PC-3 (cell line): ENCODE measurements around the gene FAM81A. TPM values are rescaled to one million over a fixed set of nuclear protein-coding genes. Genes with fewer than 3 reads are reported as not detected.

Experiments used
- ATAC-seq: fragments of 200-7000 bp; cut with Tn5 transposase; 2 replicates; pipeline ENCODE4 v1.9.1; 2020; ENCODE audit warnings: mild to moderate bottlenecking, moderate library complexity
- BruUV-seq: library from RNA; stranded (reverse); fragments of 400-500 nt; replicated peaks from 2 replicates; lab custom pipeline; 2021; lab: Mats Ljungman, UMichigan
- CTCF ChIA-PET: fragments of 300-600 bp; sonication (Branson Sonifier 250); formaldehyde crosslinking; loops from one replicate; lab custom pipeline; 2022; ENCODE audit warnings: antibody characterized with exemption; lab: Charles Lee
- POLR2A ChIA-PET: fragments of 300-600 bp; sonication (Branson Sonifier 250); formaldehyde crosslinking; loops from one replicate; lab custom pipeline; 2022; ENCODE audit warnings: antibody characterized with exemption; ENCODE audit not compliant: unreplicated experiment; lab: Charles Lee
- DNase-seq: peaks from one replicate; pipeline ENCODE4 v3.0.0-alpha.2; 2015
- H2AFZ ChIP-seq: fragments of 300-600 bp; sonication (generic); 2 replicates; pipeline ENCODE4 v1.6.0; 2016; ENCODE audit warnings: antibody characterized with exemption, low read length
- H3F3A ChIP-seq: fragments of 300-600 bp; sonication (generic); one replicate; pipeline ENCODE4 v1.6.0; 2017; ENCODE audit warnings: antibody characterized with exemption, low read length, control low read depth, mild to moderate bottlenecking; ENCODE audit not compliant: unreplicated experiment
- H3K27ac ChIP-seq: fragments of 300-600 bp; sonication (generic); 2 replicates; pipeline ENCODE4 v1.5.1; 2016; ENCODE audit warnings: mild to moderate bottlenecking, low read length
- H3K27me3 ChIP-seq: fragments of 300-600 bp; sonication (generic); 2 replicates; pipeline ENCODE4 v1.6.1; 2016; ENCODE audit warnings: low read length, mixed read lengths
- H3K36me3 ChIP-seq: fragments of 300-600 bp; sonication (generic); 2 replicates; pipeline ENCODE4 v1.6.1; 2016; ENCODE audit warnings: low read depth, mixed run types, low read length, mixed read lengths
- H3K4me1 ChIP-seq: fragments of 300-600 bp; sonication (generic); 2 replicates; pipeline ENCODE4 v1.5.1; 2016; ENCODE audit warnings: low read length; ENCODE audit not compliant: insufficient read depth
- H3K4me2 ChIP-seq: fragments of 300-600 bp; sonication (generic); 2 replicates; pipeline ENCODE4 v1.6.0; 2016; ENCODE audit warnings: low read length
- H3K4me3 ChIP-seq: fragments of 300-600 bp; sonication (generic); 2 replicates; pipeline ENCODE4 v1.5.1; 2016; ENCODE audit warnings: mild to moderate bottlenecking, low read length, mixed read lengths
- H3K79me2 ChIP-seq: fragments of 300-600 bp; sonication (generic); 2 replicates; pipeline ENCODE4 v1.6.1; 2017; ENCODE audit warnings: low read length, mixed read lengths
- H3K9ac ChIP-seq: fragments of 300-600 bp; sonication (generic); 2 replicates; pipeline ENCODE4 v1.6.0; 2016; ENCODE audit warnings: mild to moderate bottlenecking, low read length
- H3K9me2 ChIP-seq: fragments of 300-600 bp; sonication (generic); replicated peaks from 2 replicates; pipeline ENCODE4 v1.6.1; 2016; ENCODE audit warnings: mixed run types, low read length, mixed read lengths
- H3K9me3 ChIP-seq: fragments of 300-600 bp; sonication (generic); 2 replicates; pipeline ENCODE4 v1.6.1; 2016; ENCODE audit warnings: low read length, mixed read lengths
- H4K20me1 ChIP-seq: fragments of 300-600 bp; sonication (generic); 2 replicates; pipeline ENCODE4 v1.6.1; 2016; ENCODE audit warnings: low read length, mixed read lengths
- EZH2 ChIP-seq: fragments of 300-600 bp; sonication (generic); IDR thresholded peaks from one replicate; pipeline ENCODE4 v1.6.1; 2017; ENCODE audit warnings: antibody characterized with exemption, mild to moderate bottlenecking, low read length; ENCODE audit not compliant: unreplicated experiment
- EZH2phosphoT487 ChIP-seq: fragments of 300-600 bp; sonication (generic); IDR thresholded peaks from 2 replicates; pipeline ENCODE4 v1.6.1; 2018; ENCODE audit warnings: mild to moderate bottlenecking, antibody characterized with exemption, low read length, borderline replicate concordance
- intact Hi-C: fragments of 100-400 bp; cut with micrococcal nuclease; formaldehyde crosslinking; loops from 2 replicates; pipeline ENCODE4 v1.9.0; 2023
- total RNA-seq: library from RNA; depleted of rRNA; stranded (reverse); fragments of >200 nt; gene quantifications from 2 replicates; pipeline ENCODE4 v1.2.3, GENCODE V29; 2014
- TF ChIP-seq, protein P1 (sequence below): fragments of 300-600 bp; sonication (generic); conservative IDR thresholded peaks from 2 replicates; pipeline ENCODE4 v1.5.1; 2017; ENCODE audit warnings: antibody characterized with exemption, low read depth, mild to moderate bottlenecking, low read length

FAM81A gene
- total RNA-seq, 1 experiment from 2014 or later, result 2.5 TPM

- H3K4me1 ChIP-seq, result peaks cover 12% of the 10 kb centered on the region
- H3K9me3 ChIP-seq, result no peaks in the 10 kb centered on the region
- no peak overlapping the region for H3K27ac ChIP-seq
- no peak for DNase-seq
- ATAC-seq, result no peak
- H3K79me2 ChIP-seq, result no peaks in the 10 kb centered on the region
- intact Hi-C loops, result no loop called here
- no peaks in the 10 kb centered on the region for H3K36me3 ChIP-seq
- TF ChIP-seq, protein P1, sequence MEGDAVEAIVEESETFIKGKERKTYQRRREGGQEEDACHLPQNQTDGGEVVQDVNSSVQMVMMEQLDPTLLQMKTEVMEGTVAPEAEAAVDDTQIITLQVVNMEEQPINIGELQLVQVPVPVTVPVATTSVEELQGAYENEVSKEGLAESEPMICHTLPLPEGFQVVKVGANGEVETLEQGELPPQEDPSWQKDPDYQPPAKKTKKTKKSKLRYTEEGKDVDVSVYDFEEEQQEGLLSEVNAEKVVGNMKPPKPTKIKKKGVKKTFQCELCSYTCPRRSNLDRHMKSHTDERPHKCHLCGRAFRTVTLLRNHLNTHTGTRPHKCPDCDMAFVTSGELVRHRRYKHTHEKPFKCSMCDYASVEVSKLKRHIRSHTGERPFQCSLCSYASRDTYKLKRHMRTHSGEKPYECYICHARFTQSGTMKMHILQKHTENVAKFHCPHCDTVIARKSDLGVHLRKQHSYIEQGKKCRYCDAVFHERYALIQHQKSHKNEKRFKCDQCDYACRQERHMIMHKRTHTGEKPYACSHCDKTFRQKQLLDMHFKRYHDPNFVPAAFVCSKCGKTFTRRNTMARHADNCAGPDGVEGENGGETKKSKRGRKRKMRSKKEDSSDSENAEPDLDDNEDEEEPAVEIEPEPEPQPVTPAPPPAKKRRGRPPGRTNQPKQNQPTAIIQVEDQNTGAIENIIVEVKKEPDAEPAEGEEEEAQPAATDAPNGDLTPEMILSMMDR, result no peak
- H3K9ac ChIP-seq, result no peak overlapping the region
- H4K20me1 ChIP-seq, result no peaks in the 10 kb centered on the region
- H3K27me3 ChIP-seq, result no peaks in the 10 kb centered on the region
- no peak overlapping the region for H3K4me2 ChIP-seq
- no peaks in the 10 kb centered on the region for H3F3A ChIP-seq
- no TSS peak for BruUV-seq
- ChIA-PET CTCF (no interaction called here), POLR2A (no interaction called here)
- no peaks in the 10 kb centered on the region for H3K9me2 ChIP-seq
- no peak overlapping the region for H3K4me3 ChIP-seq
- H2AFZ ChIP-seq, result no peak overlapping the region
Measured at GRCh38 chr15:59453474-59454215, 15.7 kb downstream of the FAM81A start.

DNA sequence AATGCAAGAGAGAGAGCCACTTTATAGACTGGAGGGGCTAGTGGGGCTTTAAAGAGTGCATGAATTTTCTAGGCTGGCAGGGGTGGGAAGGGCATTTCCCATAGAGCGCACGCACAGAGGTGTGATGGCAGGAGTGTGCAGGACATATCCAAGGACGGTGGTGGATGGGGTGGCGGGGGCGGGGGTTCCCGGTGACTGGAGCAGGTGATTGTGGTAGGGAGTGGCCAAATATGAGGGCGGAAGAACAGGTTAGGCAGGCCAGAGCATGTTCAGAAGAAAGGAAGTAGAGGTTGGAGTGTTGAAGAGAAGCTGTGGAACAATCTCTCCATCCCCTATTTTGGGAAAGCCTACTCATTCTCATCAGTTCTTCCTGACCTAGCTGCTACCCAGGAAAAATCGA lies 18.1 kb downstream of the FAM81A start:
- no peaks in the 10 kb centered on the region for H3K79me2 ChIP-seq
- ChIA-PET CTCF (no interaction called here), POLR2A (no interaction called here)
- H3K4me2 ChIP-seq, result peak overlapping the region; percentile 42
- no peaks in the 10 kb centered on the region for H3F3A ChIP-seq
- no peak for TF ChIP-seq EZH2phosphoT487
- TF ChIP-seq, protein P1, result no peak
- TF ChIP-seq EZH2, result no peak
- no peak overlapping the region for H3K9ac ChIP-seq
- ATAC-seq (peak; percentile 61), DNase-seq (peak; percentile 65)
- intact Hi-C loops, result no loop called here
- peaks cover 12% of the 10 kb centered on the region for H3K4me1 ChIP-seq
- H3K9me2 ChIP-seq, result no peaks in the 10 kb centered on the region
- no peak overlapping the region for H3K4me3 ChIP-seq
- H3K36me3 ChIP-seq, result no peaks in the 10 kb centered on the region
- H3K9me3 ChIP-seq, result no peaks in the 10 kb centered on the region
- no TSS peak for BruUV-seq
- no peak overlapping the region for H3K27ac ChIP-seq
- H4K20me1 ChIP-seq, result no peaks in the 10 kb centered on the region
- H3K27me3 ChIP-seq, result no peaks in the 10 kb centered on the region
- H2AFZ ChIP-seq, result peak overlapping the region; percentile 72

DNA sequence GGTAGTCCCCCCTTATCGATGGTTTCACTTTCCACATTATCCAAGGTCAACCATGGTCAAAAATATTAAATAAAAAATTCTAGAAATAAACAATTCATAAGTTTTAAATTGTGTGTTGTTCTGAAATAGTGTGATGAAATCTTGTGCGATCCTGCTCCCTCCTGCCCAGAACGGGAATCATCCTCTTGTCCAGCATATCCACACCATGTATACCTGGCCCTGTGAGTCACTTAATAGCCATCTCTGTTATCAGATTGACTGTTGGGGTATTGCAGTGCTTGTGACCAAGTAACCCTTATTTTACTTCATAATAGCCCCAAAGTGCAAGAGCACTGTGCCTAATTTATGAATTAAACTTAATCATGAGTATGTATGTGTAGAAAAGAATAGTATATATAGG lies 19.1 kb downstream of the FAM81A start:
- intact Hi-C loops, result no loop called here
- no peaks in the 10 kb centered on the region for H3K9me2 ChIP-seq
- H3K4me1 ChIP-seq, result peaks cover 12% of the 10 kb centered on the region
- ChIA-PET CTCF (no interaction called here), POLR2A (no interaction called here)
- BruUV-seq, result no TSS peak
- no peaks in the 10 kb centered on the region for H3K9me3 ChIP-seq
- no peaks in the 10 kb centered on the region for H3K79me2 ChIP-seq
- no peaks in the 10 kb centered on the region for H3K36me3 ChIP-seq
- no peak overlapping the region for H3K9ac ChIP-seq
- peak; percentile 23 for DNase-seq
- H3K4me3 ChIP-seq, result no peak overlapping the region
- H3F3A ChIP-seq, result no peaks in the 10 kb centered on the region
- TF ChIP-seq, protein P1, result no peak
- TF ChIP-seq EZH2phosphoT487, result no peak
- TF ChIP-seq EZH2, result no peak
- no peak overlapping the region for H3K27ac ChIP-seq
- no peaks in the 10 kb centered on the region for H4K20me1 ChIP-seq
- H2AFZ ChIP-seq, result no peak overlapping the region
- H3K27me3 ChIP-seq, result no peaks in the 10 kb centered on the region
- ATAC-seq, result no peak
- no peak overlapping the region for H3K4me2 ChIP-seq
